Esophagus squamous epithelium (tissue), 4 donors: ENCODE data around the gene RAB8B.

Source experiments
- CTCF ChIP-seq, 6 experiments: fragments of 450-650 bp in 4 of 6; fragments of 200-600 bp in 2 of 6; sonication (generic) in 2 of 6; IDR thresholded peaks; one replicate each; pipeline ENCODE4 v1.5.1; 2016 to 2019; ENCODE audit warnings: antibody characterized with exemption in 6 of 6, mild to moderate bottlenecking in 4 of 6, moderate library complexity in 4 of 6
- POLR2A ChIP-seq, 4 donors: fragments of 450-650 bp; IDR thresholded peaks; one replicate each; pipeline ENCODE4 v1.6.1; 2017; ENCODE audit warnings: antibody characterized with exemption in 4 of 4, mild to moderate bottlenecking in 4 of 4, moderate library complexity in 3 of 4

- TF ChIP-seq POLR2A (IDR thresholded peaks at IDR 0.05) (no peak), CTCF (IDR thresholded peaks at IDR 0.05) (no peak)
Measured at GRCh38 chr15:63226155-63226883, 36.9 kb downstream of the RAB8B start.
